Vagina (tissue), 2 donors: ENCODE results near the gene SUB1.

Source experiments
- POLR2A ChIP-seq, 2 donors: fragments of 450-650 bp; IDR thresholded peaks; one replicate each; pipeline ENCODE4 v1.6.1; 2017; ENCODE audit warnings: antibody characterized with exemption in 2 of 2, mild to moderate bottlenecking in 2 of 2, moderate library complexity in 2 of 2
- POLR2AphosphoS5 ChIP-seq, 2 donors: sonication (generic); formaldehyde crosslinking; IDR thresholded peaks; one replicate each; pipeline ENCODE4 v1.9.0; 2017; ENCODE audit warnings: antibody characterized with exemption in 2 of 2, mild to moderate bottlenecking in 2 of 2, low read depth in 1 of 2; ENCODE audit not compliant: insufficient read depth in 1 of 2
- TF ChIP-seq, protein P1 (sequence below), 3 experiments: fragments of 450-650 bp in 2 of 3; fragments of 200-600 bp in 1 of 3; sonication (generic) in 1 of 3; IDR thresholded peaks; one replicate each; pipeline ENCODE4 v1.5.1; 2017 to 2019; ENCODE audit warnings: antibody characterized with exemption in 3 of 3, mild to moderate bottlenecking in 2 of 3, moderate library complexity in 2 of 3

- TF ChIP-seq, protein P1, sequence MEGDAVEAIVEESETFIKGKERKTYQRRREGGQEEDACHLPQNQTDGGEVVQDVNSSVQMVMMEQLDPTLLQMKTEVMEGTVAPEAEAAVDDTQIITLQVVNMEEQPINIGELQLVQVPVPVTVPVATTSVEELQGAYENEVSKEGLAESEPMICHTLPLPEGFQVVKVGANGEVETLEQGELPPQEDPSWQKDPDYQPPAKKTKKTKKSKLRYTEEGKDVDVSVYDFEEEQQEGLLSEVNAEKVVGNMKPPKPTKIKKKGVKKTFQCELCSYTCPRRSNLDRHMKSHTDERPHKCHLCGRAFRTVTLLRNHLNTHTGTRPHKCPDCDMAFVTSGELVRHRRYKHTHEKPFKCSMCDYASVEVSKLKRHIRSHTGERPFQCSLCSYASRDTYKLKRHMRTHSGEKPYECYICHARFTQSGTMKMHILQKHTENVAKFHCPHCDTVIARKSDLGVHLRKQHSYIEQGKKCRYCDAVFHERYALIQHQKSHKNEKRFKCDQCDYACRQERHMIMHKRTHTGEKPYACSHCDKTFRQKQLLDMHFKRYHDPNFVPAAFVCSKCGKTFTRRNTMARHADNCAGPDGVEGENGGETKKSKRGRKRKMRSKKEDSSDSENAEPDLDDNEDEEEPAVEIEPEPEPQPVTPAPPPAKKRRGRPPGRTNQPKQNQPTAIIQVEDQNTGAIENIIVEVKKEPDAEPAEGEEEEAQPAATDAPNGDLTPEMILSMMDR (IDR thresholded peaks at IDR 0.05), result no peak
- TF ChIP-seq POLR2AphosphoS5 (IDR thresholded peaks at IDR 0.05; ENCODE audit: insufficient read depth in 1 of 2, low read depth in 1 of 2), result no peak
- no peak for TF ChIP-seq POLR2A (IDR thresholded peaks at IDR 0.05)
Measured at GRCh38 chr5:32651088-32651487, 65.7 kb downstream of the SUB1 start.
